NCI-H2107 (cell line): ENCODE measurements around the gene CTIF.

Source experiments
- DNase-seq: peaks from one replicate; lab custom pipeline; 2025; lab: John Stamatoyannopoulos, UW

CTIF gene

DNA sequence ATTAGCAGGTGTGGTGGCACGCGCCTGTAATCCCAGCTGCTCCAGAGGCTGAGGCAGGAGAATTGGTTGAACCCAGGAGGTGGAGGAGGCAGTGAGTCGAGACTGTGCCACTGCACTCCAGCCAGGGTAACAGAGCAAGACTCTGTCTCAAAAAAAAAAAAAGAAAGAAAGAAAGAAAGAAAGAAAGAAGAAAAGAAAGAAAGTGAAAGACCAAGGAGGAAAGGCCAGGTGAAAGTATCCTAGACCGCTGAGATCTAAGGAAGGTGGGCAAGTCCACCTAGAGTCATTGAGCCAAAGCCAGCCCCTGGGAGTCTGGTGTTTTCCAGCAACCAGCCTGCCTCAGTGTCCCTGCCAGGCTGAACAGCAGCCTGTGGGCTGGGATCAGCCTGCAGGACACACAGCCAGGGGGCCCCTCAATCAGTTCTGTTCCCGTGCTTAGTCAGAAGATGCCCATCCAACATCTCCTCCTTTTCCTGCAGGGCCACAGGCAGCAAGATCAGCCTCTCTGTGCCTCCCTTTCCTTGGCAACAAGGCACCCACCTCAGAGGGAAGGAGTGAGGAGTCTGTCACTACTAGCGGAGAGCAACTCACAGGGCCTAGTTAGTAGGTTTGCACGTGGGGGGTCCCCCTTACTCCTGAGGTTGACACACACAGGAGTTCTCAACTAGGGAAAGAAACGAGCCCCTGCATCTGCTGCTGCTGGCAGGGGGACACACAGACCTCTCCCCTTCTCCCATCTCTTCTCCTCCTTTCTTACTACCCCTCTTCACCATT, 347.9 kb downstream of the CTIF start:
- no peak for DNase-seq

DNA sequence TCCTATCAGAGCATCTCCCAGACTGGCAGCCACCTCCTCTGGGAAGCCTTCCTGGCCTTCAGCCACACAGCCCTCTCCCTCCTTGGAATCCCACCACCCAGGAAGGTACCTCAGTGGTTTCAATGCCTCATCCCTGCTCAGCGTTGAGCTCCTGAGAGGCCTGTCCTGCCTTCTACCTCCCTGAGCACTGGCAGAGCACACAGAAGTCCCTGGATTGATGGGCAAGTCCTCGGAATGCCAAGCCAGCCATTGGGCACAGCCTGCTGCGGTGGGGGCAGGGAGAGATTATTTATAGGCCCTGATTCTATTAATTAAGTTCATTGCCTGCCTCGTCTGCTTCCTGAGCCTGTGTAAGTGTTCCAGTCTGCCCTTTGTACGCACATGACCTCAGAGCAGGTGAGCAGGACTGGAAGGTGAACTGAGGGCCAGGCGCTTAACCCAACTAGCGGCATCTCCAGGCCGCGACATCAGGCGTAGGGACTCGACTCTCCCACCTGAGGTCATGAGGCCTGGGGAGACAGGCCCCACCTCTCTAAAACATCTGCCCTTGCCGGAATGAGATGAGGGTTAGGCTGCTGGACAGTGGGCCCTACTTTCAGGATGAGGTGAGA, 348.6 kb downstream of the CTIF start:
- DNase-seq, result no peak

DNA sequence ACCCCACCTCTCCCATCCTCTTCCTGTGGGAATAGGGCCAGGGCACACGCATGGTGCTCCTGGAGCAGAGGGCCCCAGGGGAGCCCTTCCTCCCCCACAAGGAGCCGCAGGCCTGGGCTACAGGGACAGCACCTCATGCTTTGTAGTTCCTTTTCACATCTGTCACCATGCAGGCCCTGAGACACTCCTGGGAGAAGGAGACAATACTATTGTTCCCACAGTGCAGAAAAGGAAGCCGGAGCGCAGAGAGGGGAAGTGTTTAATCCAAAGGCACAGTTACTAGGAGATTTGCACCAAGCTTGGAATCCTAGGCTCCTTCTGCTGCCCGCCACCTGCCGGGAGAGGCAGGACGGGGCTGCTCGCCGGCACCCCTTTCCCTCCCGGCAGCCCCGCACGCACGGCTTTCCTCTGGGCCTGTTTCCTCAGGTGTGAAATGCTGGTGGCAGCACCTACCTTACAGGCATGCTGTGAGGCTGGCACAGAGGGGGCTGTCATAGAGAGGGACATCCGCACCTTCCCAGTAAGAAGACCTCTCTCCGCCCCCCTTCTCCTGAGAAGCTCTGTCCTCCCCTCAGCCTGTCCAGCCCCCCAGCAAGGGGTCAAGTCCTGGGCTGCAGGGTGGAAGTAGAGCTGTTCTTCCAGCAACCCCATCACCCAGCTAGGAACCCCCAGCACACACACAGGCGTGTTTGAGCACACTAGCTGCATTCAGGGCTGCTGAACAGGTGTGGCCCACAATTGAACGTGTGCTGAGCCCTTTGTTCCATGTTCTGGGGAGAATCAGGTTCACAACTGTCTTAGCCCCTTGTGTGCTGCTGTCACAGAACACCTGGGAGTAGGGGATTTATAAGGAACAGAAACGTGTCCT, 349.3 kb downstream of the CTIF start:
- no peak for DNase-seq

DNA sequence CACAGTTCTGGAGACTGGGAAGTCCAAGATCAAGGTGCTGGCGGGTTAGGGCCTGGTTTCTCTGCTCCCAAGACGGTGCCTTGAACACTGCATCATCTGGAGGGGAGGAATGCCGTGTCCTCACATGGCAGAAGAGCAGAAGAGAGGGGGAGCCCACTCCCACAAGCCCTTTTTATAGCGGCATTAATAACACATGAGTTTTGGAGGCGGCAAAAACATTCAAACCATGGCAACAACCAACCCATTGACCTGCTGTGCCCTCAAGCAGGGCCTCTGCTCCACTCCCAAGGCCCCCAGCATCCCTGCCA, 349.9 kb downstream of the CTIF start:
- DNase-seq, result no peak

DNA sequence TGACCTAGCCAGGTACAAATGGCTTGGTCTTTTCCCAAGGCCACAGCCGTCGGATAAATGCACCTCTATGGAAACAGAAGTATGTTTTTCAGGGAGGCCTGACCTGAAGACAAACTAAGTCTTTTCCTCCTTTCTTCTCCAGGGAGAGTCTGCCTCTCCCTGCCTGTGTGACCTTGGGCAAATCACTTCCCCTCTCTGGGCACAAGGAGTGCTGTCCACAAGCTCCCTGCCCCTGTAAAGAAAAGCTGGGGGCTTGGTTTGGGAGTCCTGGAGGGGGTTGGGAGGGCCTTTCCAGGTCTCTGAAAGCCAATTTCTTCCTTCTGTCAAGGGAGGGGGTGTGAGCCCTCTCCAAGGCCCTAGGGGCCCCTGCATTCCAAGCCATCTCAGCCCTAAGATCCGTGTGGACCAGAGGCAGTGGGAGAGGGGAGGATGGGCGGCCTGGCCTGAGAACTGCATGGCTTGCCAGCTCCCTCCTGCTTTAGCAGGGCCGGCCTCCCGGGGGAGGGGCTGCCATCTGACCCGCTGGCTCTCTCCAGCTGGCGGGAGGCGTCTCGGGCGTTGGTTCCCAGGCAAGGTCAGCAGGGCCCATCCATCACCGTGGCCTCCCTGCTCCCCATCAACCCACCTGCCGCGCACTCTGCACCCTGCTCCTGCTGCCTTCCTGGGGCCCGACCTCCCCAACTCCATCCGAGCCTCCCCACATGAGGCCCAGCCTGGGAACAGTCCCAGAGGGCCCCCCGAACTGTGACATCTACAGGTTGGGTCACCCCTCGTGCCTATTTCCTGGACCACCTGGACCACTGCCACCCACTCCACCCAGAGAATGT, 350.5 kb downstream of the CTIF start:
- no peak for DNase-seq

DNA sequence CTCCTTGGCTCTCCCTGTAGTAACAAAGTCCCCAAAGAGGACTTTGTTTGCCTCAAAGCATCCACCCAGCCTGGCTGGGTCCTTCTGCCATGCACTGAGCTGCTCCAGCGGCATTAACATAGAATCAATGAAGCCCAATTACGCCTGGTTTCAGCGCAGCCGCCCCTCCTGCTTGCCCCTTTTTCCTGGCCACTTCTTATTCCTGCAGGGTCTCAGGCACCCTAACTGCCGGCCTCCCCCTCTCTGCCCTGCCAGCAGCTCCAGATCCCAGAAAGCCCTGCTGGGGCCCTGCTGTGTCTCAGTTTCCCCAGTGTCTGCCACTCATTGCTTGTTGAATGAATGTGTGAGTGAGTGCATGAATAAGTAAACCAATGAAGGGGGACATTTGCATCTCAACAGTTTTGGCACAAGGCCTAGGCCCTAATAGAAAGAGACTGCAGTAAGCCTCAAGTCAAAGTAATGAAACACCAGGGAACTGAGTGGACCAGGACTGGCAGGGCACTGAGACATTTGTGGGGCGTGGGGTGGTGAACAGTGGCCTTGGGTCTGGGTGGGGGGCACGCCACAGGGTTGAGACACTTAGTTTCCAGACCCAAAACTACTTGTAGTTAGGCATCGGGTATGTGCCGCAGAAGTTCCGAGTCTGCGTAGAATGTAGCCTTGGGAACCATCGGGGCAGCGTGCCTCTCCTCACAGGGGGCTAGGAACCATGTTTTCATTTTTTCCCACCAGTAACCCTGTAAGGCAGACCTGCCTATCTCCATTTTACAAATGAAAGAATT, 351.3 kb downstream of the CTIF start:
- no peak for DNase-seq

DNA sequence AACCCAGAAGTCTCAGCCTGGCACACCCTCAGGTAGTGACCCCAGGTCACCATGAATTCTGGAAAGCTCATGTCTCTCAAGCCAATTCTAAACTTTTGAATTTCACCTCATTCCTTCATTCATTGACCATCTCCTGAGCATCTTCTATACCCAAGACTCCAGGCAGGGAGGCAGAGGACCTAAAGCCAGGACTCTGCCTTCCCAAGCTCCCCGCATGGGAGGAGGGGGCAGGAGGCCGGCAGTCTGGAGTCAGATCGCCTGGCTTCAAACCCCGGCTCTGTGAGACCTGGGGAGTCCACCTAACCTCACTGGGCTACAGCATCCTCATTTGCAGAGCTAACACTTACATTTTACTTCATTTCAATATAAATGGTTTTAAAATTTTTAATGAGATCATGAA, 352.9 kb downstream of the CTIF start:
- no peak for DNase-seq

DNA sequence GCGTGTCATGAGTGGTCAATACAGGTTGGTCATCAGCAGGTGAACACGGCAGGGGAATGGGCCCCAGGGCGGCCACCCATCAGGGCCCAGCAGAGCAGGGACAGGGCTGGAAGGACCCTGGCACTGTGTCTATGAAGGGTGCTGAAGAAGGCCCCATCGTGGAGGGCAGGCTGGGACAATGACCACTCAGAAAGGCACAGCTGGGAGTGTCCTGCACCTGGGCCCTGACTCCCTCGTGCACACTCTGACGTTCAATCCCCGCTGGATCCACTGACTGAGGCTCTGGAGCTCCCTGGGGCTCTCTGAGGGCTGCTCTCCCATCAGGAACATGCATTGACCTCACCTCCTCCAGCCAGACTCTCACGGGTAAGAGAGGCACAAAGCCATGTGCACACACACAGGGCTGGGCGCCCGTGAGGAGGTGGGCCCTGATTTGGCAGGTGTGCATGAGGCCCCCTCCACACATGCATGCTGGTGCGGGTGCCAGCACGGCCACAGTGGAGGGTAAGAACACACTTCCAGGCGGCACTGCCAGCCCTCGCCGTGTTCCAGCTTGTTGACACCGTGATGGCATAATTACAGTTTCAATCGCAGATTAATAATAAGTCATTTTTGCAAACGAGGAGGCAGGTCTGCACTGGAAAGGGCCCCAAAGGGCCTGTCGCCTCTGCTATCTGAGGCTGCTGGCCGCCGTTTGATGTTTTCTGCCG, 353.5 kb downstream of the CTIF start:
- no peak for DNase-seq

DNA sequence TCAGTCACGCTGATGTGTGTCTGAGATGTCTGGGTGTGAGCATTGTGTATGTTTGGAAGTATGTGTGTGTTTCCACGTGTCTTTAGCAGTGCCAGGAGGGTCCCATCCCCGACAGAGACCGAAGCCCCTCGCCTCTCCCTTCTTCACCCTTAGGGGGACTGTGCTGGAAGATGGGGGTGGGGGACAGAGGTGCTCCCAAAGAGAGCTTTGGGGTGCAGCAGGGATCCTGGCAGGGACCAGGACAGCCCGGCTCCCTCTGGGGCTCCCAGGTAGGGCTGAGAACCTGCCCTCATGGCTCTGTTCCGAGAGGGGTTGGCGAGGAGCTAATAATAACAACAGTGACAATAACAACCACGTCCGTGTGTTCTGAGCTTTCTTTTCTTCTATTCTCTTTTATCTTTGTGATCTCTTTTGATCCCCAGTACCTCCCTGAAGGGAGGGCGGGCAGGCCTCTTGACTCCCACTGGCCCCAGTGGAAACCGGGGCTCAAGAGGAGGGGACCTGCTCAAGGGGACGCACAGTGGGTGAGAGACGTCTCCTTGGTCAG, 354.3 kb downstream of the CTIF start:
- DNase-seq, result no peak

DNA sequence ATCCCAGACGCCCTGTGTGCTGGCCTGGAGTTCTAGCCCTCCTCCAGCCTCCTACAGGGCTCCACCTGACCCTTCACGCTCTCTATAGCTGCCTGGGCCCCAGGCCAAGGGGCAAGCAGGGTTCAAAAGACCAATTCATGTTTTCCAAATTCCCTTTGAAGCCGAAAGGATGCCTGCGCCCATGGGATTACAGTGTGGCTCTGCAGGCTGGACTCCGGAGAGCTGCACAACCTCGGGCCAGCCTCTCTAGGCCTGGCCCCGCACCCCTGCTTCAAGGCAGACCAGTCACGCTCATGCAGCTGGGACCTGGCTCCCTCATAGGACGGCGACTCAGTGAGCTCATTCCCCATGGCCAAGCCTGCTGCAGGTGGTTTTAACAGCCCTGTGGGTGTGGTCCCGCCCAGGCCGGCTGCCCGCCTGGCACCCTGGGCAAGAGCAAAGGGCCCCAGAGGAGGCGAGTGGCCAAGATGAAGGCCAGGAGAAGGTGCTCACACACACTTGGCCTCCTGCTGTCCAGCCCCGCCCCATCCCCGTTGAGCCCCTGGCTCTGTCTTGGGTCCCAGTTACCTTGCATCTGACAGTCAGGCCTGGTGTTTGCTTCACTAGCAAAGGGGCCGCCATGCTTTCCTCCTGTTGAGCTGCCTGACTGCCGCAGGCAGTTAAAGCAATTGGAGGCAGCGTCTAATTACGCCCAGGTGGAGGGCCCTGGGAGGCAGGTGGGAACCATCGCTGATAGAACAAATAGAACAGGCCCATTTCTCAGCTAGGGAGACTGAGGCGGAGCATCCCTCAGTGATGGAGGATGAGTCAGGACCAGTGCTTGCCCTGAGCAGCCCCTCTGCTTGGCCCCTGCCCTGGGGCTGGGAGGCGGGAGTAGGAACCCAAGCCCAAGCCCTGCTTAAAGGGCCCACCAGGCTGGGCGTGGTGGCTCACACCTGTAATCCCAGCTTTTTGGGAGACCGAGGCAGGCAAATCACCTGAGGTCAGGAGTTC, 355.1 kb downstream of the CTIF start:
- no peak for DNase-seq

DNA sequence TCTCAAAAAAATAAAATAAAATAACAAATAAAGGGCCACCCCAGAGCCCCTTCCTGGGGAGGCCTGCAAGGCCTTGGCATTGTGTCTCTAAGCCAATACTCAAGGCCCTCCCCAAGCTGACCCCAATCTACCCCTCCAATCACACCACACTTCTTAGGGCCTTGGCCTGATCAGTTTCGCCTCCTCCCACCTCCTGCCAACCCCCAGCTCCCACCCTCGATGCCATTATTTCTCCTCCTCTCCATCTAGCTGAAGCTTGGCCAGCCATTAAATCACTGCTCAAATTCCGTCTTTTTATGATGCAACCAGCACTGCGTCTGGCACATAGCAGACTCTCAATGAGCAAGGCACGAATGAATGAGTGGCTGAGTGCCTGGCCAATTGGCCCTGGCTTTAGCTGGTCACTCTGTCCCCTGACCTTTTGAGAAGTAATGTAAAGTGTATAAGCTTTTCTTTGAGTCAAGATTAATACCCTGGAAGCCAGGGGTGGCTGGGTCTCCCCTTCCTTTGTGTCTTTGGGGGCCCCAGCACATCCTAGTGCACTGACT, 356.0 kb downstream of the CTIF start:
- DNase-seq, result no peak

DNA sequence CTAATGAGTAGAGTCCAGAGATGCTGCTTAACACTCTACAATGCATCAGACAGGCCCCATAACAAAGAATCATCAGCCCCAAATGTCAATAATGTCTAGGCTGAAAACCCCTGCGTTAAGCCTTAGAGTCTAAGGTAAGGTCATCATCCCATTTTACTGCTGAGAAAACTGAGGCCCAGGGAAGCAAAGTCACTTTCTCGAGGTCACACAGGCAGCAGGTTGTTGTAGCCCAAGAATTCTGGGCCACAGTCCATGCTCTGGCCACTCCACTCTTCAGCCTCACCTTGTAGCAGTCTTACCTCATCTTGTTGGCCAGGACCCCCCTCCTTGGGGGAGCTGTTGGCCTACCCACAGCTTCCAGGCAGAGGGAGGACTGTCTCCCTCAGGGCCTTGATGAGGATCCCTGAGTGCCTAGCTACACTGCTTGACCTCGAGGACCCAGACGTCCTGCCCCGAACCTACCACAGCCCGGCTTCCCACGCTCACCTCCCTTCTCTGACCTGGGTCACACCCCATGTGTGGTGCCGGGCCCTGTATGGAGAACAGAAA, 357.6 kb downstream of the CTIF start:
- DNase-seq, result no peak

DNA sequence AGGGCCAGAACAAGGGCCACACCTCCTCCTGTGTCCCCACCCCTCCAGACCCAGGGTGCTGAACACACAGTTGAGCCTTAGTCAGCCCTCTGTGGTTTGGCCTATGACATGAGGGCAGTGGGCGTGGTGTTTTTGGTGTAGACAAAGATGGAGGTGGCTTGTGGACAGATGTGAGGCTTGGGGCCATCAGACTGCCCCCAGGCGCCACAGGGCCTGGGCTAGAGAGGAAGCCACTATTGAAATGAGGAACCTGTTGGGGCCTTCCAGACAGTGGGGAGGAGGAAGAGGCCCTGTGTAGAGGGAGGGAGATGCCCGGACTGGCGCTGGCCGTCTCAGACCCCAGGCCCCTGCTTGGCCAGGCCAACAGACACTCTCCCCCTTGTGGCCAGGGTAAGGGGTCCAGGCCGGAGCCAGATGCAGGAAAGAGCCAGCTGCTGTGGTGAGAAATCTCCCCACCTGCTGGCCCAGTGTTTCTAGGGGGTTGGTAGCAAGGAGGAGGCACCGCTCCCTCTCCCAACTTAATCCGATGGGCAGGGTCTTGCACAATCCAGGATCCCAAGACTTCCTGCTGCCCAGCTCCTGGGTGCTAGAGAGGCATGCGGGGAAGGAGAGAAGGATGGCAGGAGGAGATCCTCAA, 358.2 kb downstream of the CTIF start:
- DNase-seq, result no peak

DNA sequence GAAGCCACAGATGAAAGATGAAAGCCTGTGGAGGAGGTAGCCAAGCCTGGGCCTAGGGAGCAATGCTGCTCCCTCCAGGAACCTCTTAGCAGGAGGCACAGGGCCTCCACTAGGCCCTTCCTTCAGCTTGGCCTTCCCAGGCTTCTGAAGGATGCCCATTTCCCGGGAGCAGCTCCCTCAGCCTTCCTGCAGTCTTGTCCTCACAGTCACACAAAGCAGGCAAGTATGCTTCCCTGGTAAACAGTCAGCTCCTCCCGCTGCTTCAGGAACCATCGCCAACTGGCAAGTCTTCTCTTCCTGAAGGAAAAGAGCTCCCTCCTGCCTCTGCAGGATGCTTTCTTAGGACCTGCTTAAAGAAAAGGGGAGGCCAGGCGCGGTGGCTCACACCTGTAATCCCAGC, 358.7 kb downstream of the CTIF start:
- DNase-seq, result no peak

DNA sequence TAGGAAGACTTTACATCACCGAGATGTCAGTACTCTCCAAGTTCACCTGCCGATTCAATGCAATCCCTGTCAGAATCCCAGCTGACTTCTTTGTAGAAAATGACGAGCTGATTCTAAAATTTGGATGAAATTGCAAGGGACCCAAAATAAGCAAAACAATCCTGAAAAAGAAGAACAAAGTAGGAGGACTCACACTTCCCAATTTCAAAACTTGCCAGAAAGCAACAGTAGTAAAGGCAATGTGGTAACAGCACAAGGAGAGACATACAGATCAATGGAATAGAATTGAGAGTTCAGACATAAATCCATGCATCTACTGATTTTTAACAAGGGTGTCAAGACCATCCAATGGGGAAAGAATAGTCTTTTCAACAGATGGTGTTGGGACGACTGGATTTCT, 359.7 kb downstream of the CTIF start:
- DNase-seq, result no peak

DNA sequence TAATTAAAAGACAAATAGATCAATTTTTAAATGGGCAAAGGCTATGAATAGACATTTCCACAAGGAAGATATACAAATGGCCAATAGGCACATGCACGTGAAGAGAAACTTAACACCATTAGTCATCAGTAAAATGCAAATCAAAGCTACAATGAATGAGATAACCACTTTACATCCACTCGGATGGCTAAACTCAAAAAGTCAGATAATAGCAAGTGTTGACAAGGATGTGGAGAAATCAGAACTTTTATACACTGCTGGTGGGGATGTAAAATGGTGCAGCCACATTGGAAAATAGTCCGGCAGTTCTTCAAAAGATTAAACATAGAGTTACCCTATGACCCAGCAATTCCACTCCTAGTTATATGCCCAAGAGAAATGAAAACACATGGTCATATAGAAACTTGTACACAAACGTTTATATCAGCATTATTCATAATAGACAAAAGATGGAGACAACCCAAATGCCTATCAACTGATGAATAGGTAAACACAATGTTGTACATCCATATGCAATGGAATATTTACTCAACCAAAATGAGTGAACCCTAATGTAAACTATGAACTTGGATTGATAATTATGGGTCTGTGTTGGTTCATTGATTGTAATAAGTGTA, 360.8 kb downstream of the CTIF start:
- no peak for DNase-seq

DNA sequence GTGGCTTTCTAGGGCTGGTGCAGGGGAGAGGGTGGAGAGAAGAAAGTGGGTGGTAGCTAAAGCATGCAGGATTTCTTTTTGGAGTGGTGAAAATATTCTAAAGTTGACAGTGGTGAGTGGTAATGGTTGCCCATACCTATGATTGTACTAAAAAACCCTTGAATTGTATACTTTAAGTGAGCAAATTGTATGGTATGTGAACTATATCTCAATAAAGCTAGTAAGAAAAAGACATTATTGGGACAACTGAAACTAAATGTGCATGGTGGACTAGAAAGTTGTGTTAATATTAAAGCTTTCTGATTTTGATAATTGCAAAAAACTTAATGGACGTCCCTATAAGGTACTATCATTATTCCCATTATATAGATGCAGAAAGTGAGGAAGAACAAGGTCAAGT, 361.6 kb downstream of the CTIF start:
- DNase-seq, result no peak
